SJSA1 (cell line): ENCODE results near the gene STARD4. TPM values are rescaled to one million over a fixed set of nuclear protein-coding genes. Genes with fewer than 3 reads are reported as not detected.

Source experiments
- DNase-seq, 2 experiments: peaks; one replicate each; pipeline ENCODE4 v3.0.0-alpha.2; 2015 to 2020; ENCODE audit warnings: low spot score in 2 of 2, low read depth in 1 of 2
- H3K27ac ChIP-seq: fragments of 250-450 bp; sonication (Bioruptor Pico); 2 replicates; pipeline ENCODE4 v1.5.1; 2020; ENCODE audit warnings: mild to moderate bottlenecking, moderate library complexity
- H3K27me3 ChIP-seq: fragments of 250-450 bp; sonication (Bioruptor Pico); replicated peaks from 2 replicates; pipeline ENCODE4 v1.5.1; 2020; ENCODE audit warnings: mild to moderate bottlenecking, moderate library complexity
- H3K36me3 ChIP-seq: fragments of 250-450 bp; sonication (Bioruptor Pico); 2 replicates; pipeline ENCODE4 v1.5.1; 2020; ENCODE audit warnings: mild to moderate bottlenecking
- H3K4me1 ChIP-seq: fragments of 250-450 bp; sonication (Bioruptor Pico); replicated peaks from 2 replicates; pipeline ENCODE4 v1.6.1; 2021; ENCODE audit warnings: mild to moderate bottlenecking
- H3K4me3 ChIP-seq: fragments of 250-450 bp; sonication (Bioruptor Pico); 2 replicates; pipeline ENCODE4 v1.5.1; 2020; ENCODE audit warnings: mild to moderate bottlenecking
- H3K9me3 ChIP-seq: fragments of 250-450 bp; sonication (Bioruptor Pico); replicated peaks from 2 replicates; pipeline ENCODE4 v1.5.1; 2020; ENCODE audit warnings: mild to moderate bottlenecking
- total RNA-seq: library from RNA; depleted of rRNA; stranded (reverse); fragments of >200 nt; shearing (Covaris generic); gene quantifications from 2 replicates; pipeline ENCODE4 v1.2.3, GENCODE V29; 2014

The STARD4 gene
- total RNA-seq, 1 experiment from 2014 or later = 38.9 TPM

DNA sequence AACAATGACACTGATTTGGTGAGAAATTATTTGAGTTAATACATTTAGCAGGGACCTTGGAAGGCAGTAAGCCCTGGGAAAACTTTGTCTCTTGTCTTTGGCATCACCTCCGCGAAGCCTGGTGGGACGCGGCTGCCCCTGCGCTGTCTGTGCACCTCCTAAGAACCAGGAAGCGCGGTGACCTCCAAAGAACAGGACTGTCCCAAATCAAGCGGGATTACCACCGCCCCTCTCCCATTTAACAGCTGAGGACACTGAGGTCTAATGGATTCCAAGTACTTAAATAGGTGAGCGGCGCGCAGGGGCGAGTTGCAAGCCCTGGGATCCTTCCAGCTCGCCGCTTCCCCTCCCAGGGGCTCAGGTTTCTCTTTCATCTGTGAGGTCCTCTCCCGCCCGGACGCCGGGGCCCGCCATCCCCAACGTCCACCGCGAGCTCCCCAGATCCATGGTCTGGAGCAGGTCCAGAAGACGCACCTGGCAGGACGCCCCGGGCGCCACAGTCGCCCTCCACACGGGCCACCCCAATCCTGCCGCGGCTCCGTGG, 432 bp downstream of the STARD4 start:
- Histone ChIP-seq H3K4me1 (0 out of 2 replicates have a peak, but pooled peaks cover 4% of the 10 kb centered on the region), H3K4me3 (peak overlapping the region; percentile 68), H3K27ac (no peak overlapping the region), H3K9me3 (no peaks in the 10 kb centered on the region), H3K36me3 (0 out of 2 replicates have a peak, but pooled peaks cover 3% of the 10 kb centered on the region), H3K27me3 (no peaks in the 10 kb centered on the region)
- DNase-seq = no peak

DNA sequence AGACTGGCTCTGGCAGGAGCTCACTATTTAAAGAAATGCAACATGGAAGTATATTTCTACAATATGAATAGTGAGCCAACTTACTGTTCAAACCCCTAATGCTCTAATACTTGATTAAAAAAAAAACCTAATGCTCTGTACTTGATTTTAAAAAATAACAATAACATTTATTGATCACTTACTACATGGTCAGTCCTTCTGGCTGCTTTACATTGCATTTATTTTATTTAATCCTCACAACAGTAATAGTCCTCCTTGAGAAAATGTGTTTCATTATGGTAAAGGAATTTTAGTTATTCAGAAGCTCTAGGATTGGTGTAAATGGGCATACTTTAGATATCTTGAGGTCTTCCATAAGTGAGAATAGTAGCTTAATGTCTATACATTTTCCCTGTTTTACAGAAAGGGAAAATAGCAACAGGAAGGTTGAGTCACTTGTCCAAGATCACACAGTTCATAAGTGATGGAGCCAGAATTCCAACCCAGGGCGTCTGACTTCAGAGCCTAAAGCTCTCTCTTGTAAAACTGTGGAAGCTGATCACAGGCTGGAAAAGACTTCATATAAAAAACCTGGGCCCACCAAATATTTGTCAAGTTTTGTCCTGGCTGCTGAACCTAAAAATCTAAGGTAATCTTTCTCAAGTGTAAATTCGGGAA, 1.0 kb downstream of the STARD4 start:
- H3K27ac ChIP-seq = no peak overlapping the region

DNA sequence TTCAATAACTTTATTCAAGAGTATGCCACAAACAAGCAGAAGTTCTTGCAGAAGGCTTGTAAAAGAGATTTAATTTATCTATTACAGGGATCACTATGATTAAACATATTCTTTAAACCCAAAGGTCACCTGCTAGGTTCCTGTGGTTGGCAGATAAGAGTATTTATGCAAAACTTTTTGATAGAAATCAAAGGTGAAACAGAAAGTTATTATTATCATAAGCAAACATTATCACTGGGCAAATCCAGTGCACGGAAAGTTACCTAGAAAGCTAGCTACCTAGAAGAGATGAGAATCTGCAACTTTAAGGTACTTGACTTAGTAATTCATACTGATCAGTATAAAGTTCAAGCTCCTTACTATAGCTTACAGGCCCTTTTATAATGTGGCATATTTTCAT, 3.2 kb downstream of the STARD4 start:
- DNase-seq = no peak
- H3K4me3 ChIP-seq = no peak overlapping the region
- no peak overlapping the region for H3K27ac ChIP-seq

More for the DNA sequence above, 1.0 kb downstream of the STARD4 start:
- H3K27me3 ChIP-seq = no peaks in the 10 kb centered on the region
- 0 out of 2 replicates have a peak, but pooled peaks cover 4% of the 10 kb centered on the region for H3K4me1 ChIP-seq
- H3K9me3 ChIP-seq = no peaks in the 10 kb centered on the region
- H3K4me3 ChIP-seq = peak overlapping the region; percentile 68
- 0 out of 2 replicates have a peak, but pooled peaks cover 3% of the 10 kb centered on the region for H3K36me3 ChIP-seq
- no peak for DNase-seq

DNA sequence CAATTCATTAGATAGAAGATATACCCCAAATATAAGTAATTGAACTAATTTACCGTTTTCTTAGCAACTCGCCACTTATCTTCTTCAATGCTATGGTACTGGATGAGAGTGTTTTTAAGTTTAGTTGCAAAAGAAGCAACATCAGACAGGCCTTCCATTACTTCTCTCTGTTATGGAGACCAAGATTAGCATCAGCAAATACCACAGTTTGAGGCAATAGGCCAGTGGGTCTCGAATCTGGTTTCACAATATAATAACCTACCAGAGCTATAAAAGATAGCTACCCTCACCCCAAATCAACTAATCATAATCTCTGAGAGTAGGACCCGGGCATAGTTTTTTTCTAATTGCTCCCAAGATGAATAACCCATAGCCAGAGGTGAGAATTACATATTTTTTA, 5.1 kb downstream of the STARD4 start:
- Histone ChIP-seq H3K27me3 (no peaks in the 10 kb centered on the region), H3K27ac (no peak overlapping the region), H3K36me3 (0 out of 2 replicates have a peak, but pooled peaks cover 3% of the 10 kb centered on the region), H3K4me1 (no peaks in the 10 kb centered on the region), H3K9me3 (no peaks in the 10 kb centered on the region), H3K4me3 (no peak overlapping the region)
- no peak for DNase-seq

More for the DNA sequence above, 3.2 kb downstream of the STARD4 start:
- Histone ChIP-seq H3K27me3 (no peaks in the 10 kb centered on the region), H3K36me3 (0 out of 2 replicates have a peak, but pooled peaks cover 3% of the 10 kb centered on the region), H3K4me1 (0 out of 2 replicates have a peak, but pooled peaks cover 4% of the 10 kb centered on the region), H3K9me3 (no peaks in the 10 kb centered on the region)

DNA sequence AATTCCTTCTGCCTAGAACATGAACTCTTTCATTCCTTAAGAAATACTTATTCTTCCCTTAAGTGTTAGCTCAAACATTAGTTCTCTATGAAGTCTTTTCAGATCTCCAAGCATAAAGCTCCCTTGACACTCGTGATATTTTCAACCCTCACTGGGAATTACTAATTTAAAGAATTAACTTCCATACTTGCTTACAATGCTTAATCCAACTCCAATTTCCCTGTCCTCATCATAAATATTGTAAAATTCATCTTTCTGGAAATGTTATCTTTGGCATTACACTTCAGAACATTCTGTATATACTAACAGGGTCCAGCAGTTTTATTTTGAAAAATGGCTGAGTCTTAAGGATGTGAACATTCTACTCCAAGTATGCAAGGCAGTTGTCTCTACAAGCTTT, 7.2 kb downstream of the STARD4 start:
- H3K36me3 ChIP-seq = 0 out of 2 replicates have a peak, but pooled peaks cover 5% of the 10 kb centered on the region
- H3K4me3 ChIP-seq = no peak overlapping the region
- H3K27ac ChIP-seq = no peak overlapping the region
- DNase-seq = no peak
- H3K27me3 ChIP-seq = no peaks in the 10 kb centered on the region
- no peaks in the 10 kb centered on the region for H3K4me1 ChIP-seq
- H3K9me3 ChIP-seq = no peaks in the 10 kb centered on the region

DNA sequence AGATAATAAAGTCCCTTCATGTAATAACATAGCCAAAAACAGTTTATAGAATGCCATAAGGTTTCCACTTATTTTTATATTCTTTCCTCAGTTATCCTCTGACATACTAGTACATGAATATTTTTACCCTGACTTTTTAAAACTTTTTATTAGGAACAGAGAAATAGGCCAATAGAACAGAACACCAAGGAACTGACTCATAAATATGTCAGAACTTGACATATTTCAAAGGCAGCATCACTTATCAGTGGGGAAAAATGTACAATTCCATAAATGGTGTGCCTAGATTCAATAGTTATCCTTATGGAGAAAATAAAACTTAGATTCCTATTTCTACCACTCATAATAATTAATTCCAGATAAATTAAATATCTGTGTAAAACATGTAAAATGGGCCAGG, 9.4 kb downstream of the STARD4 start:
- Histone ChIP-seq H3K9me3 (no peaks in the 10 kb centered on the region), H3K36me3 (0 out of 2 replicates have a peak, but pooled peaks cover 5% of the 10 kb centered on the region), H3K4me3 (no peak overlapping the region), H3K4me1 (no peaks in the 10 kb centered on the region), H3K27ac (no peak overlapping the region), H3K27me3 (no peaks in the 10 kb centered on the region)
- no peak for DNase-seq

DNA sequence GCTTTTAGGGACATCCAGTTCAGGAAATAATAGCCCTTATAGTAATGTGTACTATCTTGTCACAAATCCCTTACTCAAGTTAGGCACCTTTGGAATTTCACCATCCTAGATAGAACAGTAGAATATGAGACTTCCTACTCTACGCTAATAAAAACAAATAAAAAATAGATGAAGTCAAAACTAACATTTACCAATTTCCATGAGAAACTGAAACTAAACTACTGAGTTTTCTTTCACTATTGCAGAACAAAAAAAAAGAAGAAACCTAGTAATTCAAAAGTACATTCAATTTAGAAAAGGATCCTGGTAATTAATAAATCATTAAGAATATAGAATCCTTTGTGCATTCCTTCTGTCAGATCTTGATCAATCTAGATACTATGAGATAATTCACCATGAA, 14.0 kb downstream of the STARD4 start:
- H3K36me3 ChIP-seq = 0 out of 2 replicates have a peak, but pooled peaks cover 5% of the 10 kb centered on the region
- DNase-seq = no peak
- H3K4me3 ChIP-seq = no peak overlapping the region
- no peaks in the 10 kb centered on the region for H3K27me3 ChIP-seq
- H3K27ac ChIP-seq = no peak overlapping the region
- no peaks in the 10 kb centered on the region for H3K4me1 ChIP-seq
- no peaks in the 10 kb centered on the region for H3K9me3 ChIP-seq

DNA sequence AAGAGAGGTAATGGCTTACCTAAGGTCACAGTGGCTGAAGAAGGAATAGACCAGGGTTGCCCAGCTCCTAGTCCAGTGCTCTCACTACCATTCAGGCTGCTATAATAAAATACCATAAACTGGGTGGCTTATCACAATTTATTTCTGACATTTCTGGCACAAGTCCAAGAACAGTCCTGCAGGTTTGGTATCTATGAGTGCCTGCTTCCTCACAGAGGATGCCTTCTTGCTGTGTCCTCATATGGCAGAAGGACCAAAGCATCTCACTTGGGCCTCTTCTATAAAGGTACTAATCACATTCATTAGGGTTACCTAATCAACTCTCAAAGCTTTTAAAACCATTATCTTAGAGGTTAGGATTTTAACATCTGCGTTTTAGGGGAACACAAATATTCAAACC, 17.2 kb downstream of the STARD4 start:
- Histone ChIP-seq H3K4me3 (no peak overlapping the region), H3K9me3 (no peaks in the 10 kb centered on the region), H3K27ac (no peak overlapping the region), H3K27me3 (no peaks in the 10 kb centered on the region), H3K4me1 (no peaks in the 10 kb centered on the region), H3K36me3 (0 out of 2 replicates have a peak, but pooled peaks cover under 1% of the 10 kb centered on the region)
- DNase-seq = no peak

DNA sequence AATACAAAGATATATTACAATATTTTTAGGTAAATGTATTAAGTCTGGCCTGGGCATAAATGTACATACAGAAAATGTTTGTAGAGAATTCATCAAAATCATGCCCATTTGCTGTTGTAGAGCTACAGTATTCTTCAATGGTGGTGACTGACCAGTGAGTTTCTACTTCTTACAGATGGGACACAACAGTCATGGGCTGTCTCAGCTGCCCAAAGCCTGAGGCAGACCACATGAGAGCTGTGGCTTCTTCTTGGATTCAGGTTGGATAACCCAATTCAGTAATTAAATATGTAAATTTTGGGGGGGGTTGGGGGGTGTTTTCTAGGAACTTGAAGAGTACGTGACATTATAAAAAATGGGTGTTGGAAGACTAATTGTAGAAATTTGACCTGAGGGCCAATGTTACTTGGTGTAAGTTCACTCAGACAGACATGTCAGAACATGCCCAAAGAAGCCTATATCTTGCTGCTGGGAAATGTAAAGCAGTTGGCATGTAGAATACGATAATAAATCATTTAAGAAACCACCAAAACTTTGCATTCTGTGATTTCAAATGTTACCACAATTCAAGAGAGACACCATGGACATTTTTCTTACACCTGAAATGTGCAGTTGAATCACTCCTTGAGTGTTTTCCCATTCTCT, 17.9 kb downstream of the STARD4 start:
- DNase-seq = no peak
- H3K4me3 ChIP-seq = no peak overlapping the region
- no peaks in the 10 kb centered on the region for H3K4me1 ChIP-seq
- H3K36me3 ChIP-seq = no peaks in the 10 kb centered on the region
- no peak overlapping the region for H3K27ac ChIP-seq
- H3K27me3 ChIP-seq = no peaks in the 10 kb centered on the region
- no peaks in the 10 kb centered on the region for H3K9me3 ChIP-seq

DNA sequence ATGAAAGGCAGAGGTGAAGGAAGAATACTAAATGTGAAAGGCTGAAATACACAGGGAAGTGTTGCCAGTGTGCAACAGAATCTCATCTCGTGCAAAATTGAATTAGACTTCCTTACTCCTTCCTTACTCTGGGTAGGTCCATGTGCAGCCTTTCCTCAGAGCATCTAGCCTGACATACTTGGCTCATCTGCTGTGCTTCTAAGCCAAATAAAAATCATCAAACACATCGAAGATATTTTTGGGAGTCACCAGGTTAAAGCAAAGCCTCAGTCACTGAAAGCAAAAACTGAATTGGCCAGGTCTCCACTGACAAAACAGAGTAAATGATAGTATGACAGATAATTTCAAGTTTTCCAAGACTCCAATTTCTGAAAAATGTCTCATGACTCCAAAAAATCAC, 19.3 kb downstream of the STARD4 start:
- H3K27me3 ChIP-seq = no peaks in the 10 kb centered on the region
- H3K4me3 ChIP-seq = no peak overlapping the region
- H3K36me3 ChIP-seq = no peaks in the 10 kb centered on the region
- H3K4me1 ChIP-seq = no peaks in the 10 kb centered on the region
- no peak overlapping the region for H3K27ac ChIP-seq
- no peaks in the 10 kb centered on the region for H3K9me3 ChIP-seq
- DNase-seq = no peak

DNA sequence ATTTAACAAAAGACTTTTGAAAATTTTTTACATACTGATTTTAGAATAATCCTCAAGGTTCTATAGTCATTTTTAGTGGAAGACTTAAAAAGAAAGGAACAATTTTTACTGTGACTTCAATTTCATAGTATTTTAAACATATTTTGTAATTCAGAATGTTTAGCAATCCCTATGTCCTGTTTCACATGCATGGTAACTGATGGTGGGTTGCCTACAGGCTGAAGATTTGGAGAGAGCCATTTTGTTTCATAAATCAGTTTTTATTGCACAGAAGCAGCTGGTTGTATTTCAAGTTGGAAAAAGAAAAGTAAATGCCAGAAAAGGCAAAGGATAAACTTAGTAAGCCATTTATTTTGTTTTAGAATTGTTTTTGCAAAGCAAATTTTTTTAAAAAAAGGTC, 24.0 kb downstream of the STARD4 start:
- H3K4me3 ChIP-seq = no peak overlapping the region
- H3K9me3 ChIP-seq = no peaks in the 10 kb centered on the region
- H3K36me3 ChIP-seq = no peaks in the 10 kb centered on the region
- no peaks in the 10 kb centered on the region for H3K4me1 ChIP-seq
- no peak overlapping the region for H3K27ac ChIP-seq
- DNase-seq = no peak
- no peaks in the 10 kb centered on the region for H3K27me3 ChIP-seq

DNA sequence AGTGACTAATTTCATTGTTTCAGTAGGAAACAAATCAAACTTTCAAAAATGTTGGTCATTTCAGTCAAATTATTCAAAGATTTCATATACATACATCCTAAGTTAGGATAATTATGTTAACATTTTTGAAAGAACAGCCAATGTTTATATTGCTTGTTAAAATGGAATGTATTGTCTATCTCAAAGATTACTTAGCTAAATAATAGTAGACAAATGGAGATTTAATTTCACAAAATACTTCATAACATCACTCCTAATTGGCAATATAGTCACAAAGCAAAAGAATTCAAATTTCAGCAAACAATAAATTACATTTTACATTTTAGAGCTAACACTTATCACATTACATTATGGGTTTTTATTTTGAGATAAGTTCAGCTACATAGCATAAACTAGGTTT, 25.4 kb downstream of the STARD4 start:
- no peaks in the 10 kb centered on the region for H3K4me1 ChIP-seq
- DNase-seq = no peak
- H3K9me3 ChIP-seq = no peaks in the 10 kb centered on the region
- H3K36me3 ChIP-seq = no peaks in the 10 kb centered on the region
- no peak overlapping the region for H3K27ac ChIP-seq
- H3K4me3 ChIP-seq = no peak overlapping the region
- H3K27me3 ChIP-seq = no peaks in the 10 kb centered on the region

DNA sequence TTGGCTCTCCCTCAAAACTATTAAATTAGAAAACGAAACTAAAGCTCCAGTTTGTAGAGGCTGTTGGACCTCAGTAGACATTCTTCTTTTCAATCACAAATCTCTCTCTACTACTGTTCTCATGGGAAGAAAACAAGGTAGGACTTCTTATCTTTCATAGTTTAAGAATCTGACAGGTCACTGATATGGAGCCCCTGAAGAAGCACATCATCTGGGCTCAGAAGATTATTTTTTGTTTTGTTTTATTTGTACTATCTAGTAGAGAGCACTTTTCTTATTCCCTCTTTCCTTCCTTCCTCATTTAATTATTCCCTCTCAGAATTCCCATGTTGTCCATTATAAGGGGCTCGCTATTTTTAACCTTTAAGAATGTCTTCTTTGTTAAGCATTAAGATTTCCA, 26.3 kb downstream of the STARD4 start:
- DNase-seq = no peak
- Histone ChIP-seq H3K9me3 (no peaks in the 10 kb centered on the region), H3K27me3 (no peaks in the 10 kb centered on the region), H3K4me3 (no peak overlapping the region), H3K4me1 (no peaks in the 10 kb centered on the region), H3K27ac (no peak overlapping the region), H3K36me3 (no peaks in the 10 kb centered on the region)

DNA sequence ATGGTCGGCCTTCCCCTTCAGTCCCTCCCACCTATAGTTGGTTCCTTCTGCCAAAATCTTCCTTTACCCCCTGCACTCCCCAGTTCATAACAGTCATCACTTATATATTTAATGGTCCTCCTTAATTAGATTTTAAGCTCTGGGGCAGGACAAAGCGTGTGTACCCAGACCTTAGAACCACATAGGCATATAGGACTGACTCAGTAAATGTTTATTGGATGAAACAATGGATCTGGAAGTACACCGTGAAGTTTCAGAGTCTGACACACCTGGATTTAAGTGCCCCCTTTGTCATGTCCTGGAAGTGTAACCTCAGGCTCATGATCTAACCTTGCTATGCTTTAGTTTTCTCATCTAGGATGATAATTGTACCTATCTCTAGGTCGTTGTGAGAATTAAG, 32.0 kb downstream of the STARD4 start:
- Histone ChIP-seq H3K27me3 (no peaks in the 10 kb centered on the region), H3K4me1 (no peaks in the 10 kb centered on the region), H3K4me3 (no peak overlapping the region), H3K9me3 (no peaks in the 10 kb centered on the region), H3K27ac (no peak overlapping the region), H3K36me3 (no peaks in the 10 kb centered on the region)
- no peak for DNase-seq
